Loucy (cell line): ENCODE data around the gene C3orf62.
"Not testable (repeated sequence)": the region's sequence is repeated elsewhere in the genome, so short reads cannot be mapped to it uniquely, and the experiment has no call there.

ENCODE experiments used
- EZH2phosphoT487 ChIP-seq: fragments of 200-600 bp; IDR thresholded peaks from 2 replicates; pipeline ENCODE4 v1.6.1; 2018; ENCODE audit warnings: antibody characterized with exemption, mild to moderate bottlenecking, moderate library complexity, borderline replicate concordance
- TF ChIP-seq, protein P1 (sequence below): fragments of 200-600 bp; sonication (generic); conservative IDR thresholded peaks from 2 replicates; pipeline ENCODE4 v1.5.1; 2014; ENCODE audit warnings: mild to moderate bottlenecking, antibody characterized with exemption, low read length

DNA sequence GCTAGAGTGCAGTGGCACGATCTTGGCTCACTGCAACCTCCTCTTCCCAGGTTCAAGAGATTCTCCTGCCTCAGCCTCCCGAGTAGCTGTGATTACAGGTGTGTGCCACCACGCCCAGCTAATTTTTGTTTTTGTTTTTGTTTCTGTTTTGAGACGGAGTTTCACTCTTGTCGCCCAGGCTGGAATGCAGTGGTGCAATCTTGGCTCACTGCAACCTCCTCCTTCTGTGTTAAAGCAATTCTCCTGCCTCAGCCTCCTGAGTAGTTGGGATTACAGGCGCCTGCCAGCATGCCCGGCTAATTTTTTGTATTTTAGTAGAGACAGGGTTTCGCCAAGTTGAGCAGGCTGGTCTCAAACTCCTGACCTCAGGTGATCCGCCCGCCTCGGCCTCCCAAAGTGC lies 36.9 kb downstream of the C3orf62 start:
- TF ChIP-seq, protein P1, sequence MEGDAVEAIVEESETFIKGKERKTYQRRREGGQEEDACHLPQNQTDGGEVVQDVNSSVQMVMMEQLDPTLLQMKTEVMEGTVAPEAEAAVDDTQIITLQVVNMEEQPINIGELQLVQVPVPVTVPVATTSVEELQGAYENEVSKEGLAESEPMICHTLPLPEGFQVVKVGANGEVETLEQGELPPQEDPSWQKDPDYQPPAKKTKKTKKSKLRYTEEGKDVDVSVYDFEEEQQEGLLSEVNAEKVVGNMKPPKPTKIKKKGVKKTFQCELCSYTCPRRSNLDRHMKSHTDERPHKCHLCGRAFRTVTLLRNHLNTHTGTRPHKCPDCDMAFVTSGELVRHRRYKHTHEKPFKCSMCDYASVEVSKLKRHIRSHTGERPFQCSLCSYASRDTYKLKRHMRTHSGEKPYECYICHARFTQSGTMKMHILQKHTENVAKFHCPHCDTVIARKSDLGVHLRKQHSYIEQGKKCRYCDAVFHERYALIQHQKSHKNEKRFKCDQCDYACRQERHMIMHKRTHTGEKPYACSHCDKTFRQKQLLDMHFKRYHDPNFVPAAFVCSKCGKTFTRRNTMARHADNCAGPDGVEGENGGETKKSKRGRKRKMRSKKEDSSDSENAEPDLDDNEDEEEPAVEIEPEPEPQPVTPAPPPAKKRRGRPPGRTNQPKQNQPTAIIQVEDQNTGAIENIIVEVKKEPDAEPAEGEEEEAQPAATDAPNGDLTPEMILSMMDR, result not testable (repeated sequence)
- not testable (repeated sequence) for TF ChIP-seq EZH2phosphoT487
